Calu3 (cell line): ENCODE measurements around the gene DNAAF2. TPM values are rescaled to one million over a fixed set of nuclear protein-coding genes. Genes with fewer than 3 reads are reported as not detected.
"Not testable (repeated sequence)": the region's sequence is repeated elsewhere in the genome, so short reads cannot be mapped to it uniquely, and the experiment has no call there.

Source experiments
- BruUV-seq: library from RNA; stranded (reverse); fragments of 400-500 nt; replicated peaks from 2 replicates; lab custom pipeline; 2021; lab: Mats Ljungman, UMichigan
- CTCF ChIA-PET: fragments of 300-600 bp; sonication (Branson Sonifier 250); formaldehyde crosslinking; loops from one replicate; lab custom pipeline; 2022; ENCODE audit warnings: antibody characterized with exemption; lab: Charles Lee
- DNase-seq: peaks from one replicate; pipeline ENCODE4 v3.0.0; 2022
- H3K27ac Mint-ChIP-seq: one replicate; pipeline ENCODE4 v1.8.0; 2022; ENCODE audit warnings: mixed read lengths; ENCODE audit not compliant: unreplicated experiment
- H3K27me3 Mint-ChIP-seq: one replicate; pipeline ENCODE4 v1.8.0; 2022; ENCODE audit warnings: mixed read lengths; ENCODE audit not compliant: unreplicated experiment
- H3K36me3 Mint-ChIP-seq: one replicate; pipeline ENCODE4 v1.8.0; 2022; ENCODE audit warnings: mild to moderate bottlenecking, moderate library complexity, mixed read lengths; ENCODE audit not compliant: insufficient read depth, unreplicated experiment
- H3K4me1 Mint-ChIP-seq: one replicate; pipeline ENCODE4 v1.8.0; 2022; ENCODE audit warnings: mild to moderate bottlenecking, low read depth, mixed read lengths; ENCODE audit not compliant: unreplicated experiment
- H3K4me3 Mint-ChIP-seq: one replicate; pipeline ENCODE4 v1.8.0; 2022; ENCODE audit warnings: mild to moderate bottlenecking, low read depth, moderate library complexity, mixed read lengths; ENCODE audit not compliant: unreplicated experiment
- H3K9me3 Mint-ChIP-seq: one replicate; pipeline ENCODE4 v1.8.0; 2022; ENCODE audit warnings: low read depth, mixed read lengths; ENCODE audit not compliant: unreplicated experiment
- CTCF ChIP-seq: fragments of 200-600 bp; IDR thresholded peaks from one replicate; pipeline ENCODE4 v1.8.0; 2022; ENCODE audit warnings: antibody characterized with exemption; ENCODE audit not compliant: unreplicated experiment
- intact Hi-C: fragments of 100-400 bp; cut with micrococcal nuclease; formaldehyde crosslinking; loops from one replicate; pipeline ENCODE4 v1.10.0; 2022; ENCODE audit not compliant: unreplicated experiment
- total RNA-seq: library from RNA; stranded (reverse); gene quantifications from 2 replicates; pipeline ENCODE4 v1.2.3, GENCODE V29; 2022

Gene DNAAF2
- total RNA-seq, 1 experiment from 2014 or later = 11.3 TPM

GRCh38 chr14:49586673-49587460 is 48.2 kb downstream of the DNAAF2 start:
- BruUV-seq = no TSS peak
- intact Hi-C loops = no loop called here
- H3K4me3 Mint-ChIP-seq = peak overlapping the region; percentile 91
- H3K27ac Mint-ChIP-seq = peak overlapping the region; percentile 98
- peaks cover 52% of the 10 kb centered on the region for H3K36me3 Mint-ChIP-seq
- peak; percentile 56 for DNase-seq
- TF ChIP-seq CTCF = peak; percentile 75
- H3K4me1 Mint-ChIP-seq = peaks cover 18% of the 10 kb centered on the region
- CTCF ChIA-PET = interaction anchor here (0.9 kb wide), 1 partner anchor 12 kb away, joined by 5 read pairs; the partner anchor contains the start of gene LRR1
- H3K27me3 Mint-ChIP-seq = no peaks in the 10 kb centered on the region
- H3K9me3 Mint-ChIP-seq = no peaks in the 10 kb centered on the region

GRCh38 chr14:49585803-49586672 is 49.0 kb downstream of the DNAAF2 start, which contains the start of gene RPS29:
Gene RPS29 (minus strand): TSS chr14:49586380. CDS start chr14:49586346, 34 bp downstream.
- CTCF ChIA-PET = interaction anchor here (0.9 kb wide), 1 partner anchor 13 kb away, joined by 5 read pairs; the partner anchor contains the start of gene LRR1
- Mint-ChIP-seq H3K27ac (peak within 1 kb of the TSS; percentile 98), H3K4me3 (peak within 1 kb of the TSS; percentile 91), H3K36me3 (peaks cover 60% of the 10 kb centered on the region), H3K4me1 (peaks cover 26% of the 10 kb centered on the region), H3K27me3 (no peaks in the 10 kb centered on the region), H3K9me3 (no peaks in the 10 kb centered on the region)
- intact Hi-C loops = no loop called here
- peak; percentile 97 for DNase-seq
- no TSS peak for BruUV-seq
- TF ChIP-seq CTCF = no peak

GRCh38 chr14:49584981-49585640 is 49.9 kb downstream of the DNAAF2 start:
- peaks cover 30% of the 10 kb centered on the region for H3K4me1 Mint-ChIP-seq
- H3K27ac Mint-ChIP-seq = peak overlapping the region; percentile 98
- peak overlapping the region; percentile 91 for H3K4me3 Mint-ChIP-seq
- intact Hi-C loops, H3K27me3 Mint-ChIP-seq, H3K9me3 Mint-ChIP-seq, BruUV-seq: not testable (repeated sequence)
- DNase-seq = peak; percentile 31
- peaks cover 67% of the 10 kb centered on the region for H3K36me3 Mint-ChIP-seq
- CTCF ChIA-PET = interaction anchor here (0.9 kb wide), 1 partner anchor 123 kb away, joined by 3 read pairs; no protein-coding TSS in a partner anchor

GRCh38 chr14:49584058-49584457 is 51.0 kb downstream of the DNAAF2 start:
- intact Hi-C loops = no loop called here

More at GRCh38 chr14:49584058-49584457, 51.0 kb downstream of the DNAAF2 start:
- H3K9me3 Mint-ChIP-seq = no peaks in the 10 kb centered on the region
- no peak for TF ChIP-seq CTCF
- no TSS peak for BruUV-seq
- peak overlapping the region; percentile 98 for H3K27ac Mint-ChIP-seq
- no peaks in the 10 kb centered on the region for H3K27me3 Mint-ChIP-seq
- DNase-seq = no peak
- peaks cover 33% of the 10 kb centered on the region for H3K4me1 Mint-ChIP-seq
- H3K36me3 Mint-ChIP-seq = peaks cover 70% of the 10 kb centered on the region
- CTCF ChIA-PET = interaction anchor here (0.9 kb wide), 1 partner anchor 122 kb away, joined by 3 read pairs; no protein-coding TSS in a partner anchor
- peak overlapping the region; percentile 91 for H3K4me3 Mint-ChIP-seq
